H1 (cell line): ENCODE measurements around the gene CEACAM8. TPM values are rescaled to one million over a fixed set of nuclear protein-coding genes. Genes with fewer than 3 reads are reported as not detected.

Experiments used
- CTCF ChIA-PET: fragments of 300-600 bp; sonication (Branson Sonifier 250); formaldehyde crosslinking; loops from one replicate; lab custom pipeline; 2021; ENCODE audit not compliant: partially characterized antibody; lab: Charles Lee
- POLR2A ChIA-PET: fragments of 300-600 bp; sonication (Branson Sonifier 250); formaldehyde crosslinking; loops from one replicate; lab custom pipeline; 2021; ENCODE audit warnings: inconsistent platforms; ENCODE audit not compliant: partially characterized antibody; lab: Charles Lee
- DNase-seq, 2 experiments: peaks; one replicate each; pipeline versions ENCODE4 v3.0.0 to v3.0.0-alpha.2; 2010 to 2022; ENCODE audit warnings: low spot score in 2 of 2, low read depth in 1 of 2, mixed read lengths in 1 of 2
- FAIRE-seq: peaks from 2 replicates; lab custom pipeline; 2011; peaks lifted over from hg19 to GRCh38; lab: Jason Lieb, UNC
- H2AFZ ChIP-seq: 2 replicates; pipeline ENCODE4 v1.8.1; 2012; ENCODE audit warnings: low read length, inconsistent platforms
- H2AK5ac ChIP-seq: 2 replicates; pipeline ENCODE4 v1.6.1; 2013; ENCODE audit warnings: low read depth, low read length
- H2BK120ac ChIP-seq: replicated peaks from 2 replicates; pipeline ENCODE3; 2013; ENCODE audit warnings: low read depth, low read length, inconsistent platforms
- H2BK12ac ChIP-seq: 2 replicates; pipeline ENCODE4 v1.6.1; 2013; ENCODE audit warnings: low read depth, low read length
- H2BK15ac ChIP-seq: 2 replicates; pipeline ENCODE4 v1.6.1; 2013; ENCODE audit warnings: low read length
- H2BK20ac ChIP-seq: 2 replicates; pipeline ENCODE4 v1.6.1; 2013; ENCODE audit warnings: low read length
- H2BK5ac ChIP-seq: 2 replicates; pipeline ENCODE4 v1.6.1; 2013; ENCODE audit warnings: low read depth, low read length
- H3K14ac ChIP-seq: 2 replicates; pipeline ENCODE4 v1.6.1; 2013; ENCODE audit warnings: inconsistent platforms; ENCODE audit not compliant: insufficient read length
- H3K18ac ChIP-seq: 2 replicates; pipeline ENCODE4 v1.6.1; 2013; ENCODE audit warnings: low read length; ENCODE audit errors: extremely low read depth
- H3K23ac ChIP-seq: 2 replicates; pipeline ENCODE4 v1.6.1; 2013; ENCODE audit warnings: inconsistent platforms; ENCODE audit not compliant: insufficient read length
- H3K23me2 ChIP-seq: 2 replicates; pipeline ENCODE4 v1.6.1; 2013; ENCODE audit warnings: low read depth, low read length
- H3K27ac ChIP-seq: 2 replicates; pipeline ENCODE4 v1.6.1; 2011; ENCODE audit warnings: low read depth, low read length, inconsistent platforms
- H3K27me3 ChIP-seq, 4 experiments: replicated peaks in 1 of 4; 1 replicate in 1 of 4; 2 replicates in 3 of 4; pipeline versions ENCODE4 v1.6.1 to v1.8.1; 2011 to 2013; ENCODE audit warnings: low read length in 3 of 4, mild to moderate bottlenecking in 3 of 4, inconsistent platforms in 2 of 4, mixed read lengths in 2 of 4, moderate library complexity in 1 of 4; ENCODE audit not compliant: control insufficient read depth in 3 of 4, insufficient read depth in 3 of 4; ENCODE audit errors: extremely low read depth in 1 of 4
- H3K36me3 ChIP-seq, 4 experiments: 2 replicates each; pipeline versions ENCODE4 v1.6.1 to v1.8.1; 2011 to 2013; ENCODE audit warnings: mild to moderate bottlenecking in 4 of 4, low read length in 3 of 4, moderate library complexity in 2 of 4, control low read depth in 1 of 4, inconsistent platforms in 1 of 4; ENCODE audit not compliant: insufficient read depth in 4 of 4, control insufficient read depth in 2 of 4
- H3K4ac ChIP-seq: replicated peaks from 2 replicates; pipeline ENCODE3; 2013; ENCODE audit warnings: low read length, low read depth, mixed read lengths, inconsistent platforms; ENCODE audit not compliant: insufficient read length
- H3K4me1 ChIP-seq, 4 experiments: replicated peaks in 1 of 4; 1 replicate in 1 of 4; 2 replicates in 3 of 4; pipeline versions ENCODE4 v1.6.1 to v1.8.1; 2011 to 2013; ENCODE audit warnings: low read length in 3 of 4, inconsistent platforms in 2 of 4, mixed read lengths in 1 of 4; ENCODE audit not compliant: insufficient read depth in 4 of 4, control insufficient read depth in 3 of 4
- H3K4me2 ChIP-seq, 2 experiments: 2 replicates each; pipeline versions ENCODE4 v1.6.1 to v1.8.1; 2011 to 2013; ENCODE audit warnings: low read depth in 2 of 2, low read length in 2 of 2, control low read depth in 1 of 2, inconsistent platforms in 1 of 2, mild to moderate bottlenecking in 1 of 2; ENCODE audit not compliant: insufficient read depth in 1 of 2
- H3K4me3 ChIP-seq, 4 experiments: fragments of 200-600, 300-600 bp in 1 of 4; sonication (generic), shearing (Covaris generic), sonication (Bioruptor Twin) in 1 of 4; 2 replicates each; pipeline versions ENCODE4 v1.5.1 to v1.8.1; 2011 to 2016; ENCODE audit warnings: low read length in 4 of 4, low read depth in 3 of 4, control low read depth in 2 of 4, inconsistent platforms in 2 of 4, mild to moderate bottlenecking in 2 of 4, mixed read lengths in 1 of 4, moderate library complexity in 1 of 4; ENCODE audit not compliant: insufficient read depth in 2 of 4; ENCODE audit errors: extremely low read depth in 1 of 4
- H3K56ac ChIP-seq: replicated peaks from 2 replicates; pipeline ENCODE3; 2013; ENCODE audit warnings: low read depth, mild to moderate bottlenecking, mixed read lengths, low read length, inconsistent platforms; ENCODE audit not compliant: insufficient read length
- H3K79me1 ChIP-seq: 2 replicates; pipeline ENCODE4 v1.6.1; 2013; ENCODE audit warnings: low read depth, low read length, control low read depth
- H3K79me2 ChIP-seq, 2 experiments: 2 replicates each; pipeline versions ENCODE4 v1.6.1 to v1.8.1; 2012 to 2013; ENCODE audit warnings: low read length in 2 of 2, mild to moderate bottlenecking in 2 of 2, inconsistent platforms in 1 of 2; ENCODE audit not compliant: insufficient read depth in 2 of 2, control insufficient read depth in 1 of 2
- H3K9ac ChIP-seq, 4 experiments: replicated peaks in 1 of 4; 1 replicate in 1 of 4; 2 replicates in 3 of 4; pipeline versions ENCODE4 v1.6.1 to v1.8.1; 2011 to 2013; ENCODE audit warnings: low read depth in 3 of 4, low read length in 3 of 4, control low read depth in 2 of 4, mild to moderate bottlenecking in 2 of 4, moderate library complexity in 2 of 4, inconsistent platforms in 1 of 4; ENCODE audit errors: extremely low read depth in 1 of 4
- H3K9me3 ChIP-seq, 2 experiments: 2 replicates each; pipeline versions ENCODE4 v1.6.1 to v1.8.1; 2012 to 2013; ENCODE audit warnings: mild to moderate bottlenecking in 2 of 2, moderate library complexity in 2 of 2, control low read depth in 1 of 2, inconsistent platforms in 1 of 2, low read depth in 1 of 2, low read length in 1 of 2, mixed read lengths in 1 of 2; ENCODE audit not compliant: insufficient read depth in 2 of 2
- H4K20me1 ChIP-seq, 2 experiments: replicated peaks in 1 of 2; 2 replicates each; pipeline versions ENCODE3 to v1.8.1; 2011 to 2013; ENCODE audit warnings: inconsistent platforms in 2 of 2, low read length in 2 of 2, mild to moderate bottlenecking in 1 of 2; ENCODE audit not compliant: insufficient read depth in 2 of 2, control insufficient read depth in 1 of 2
- H4K5ac ChIP-seq: 2 replicates; pipeline ENCODE4 v1.6.1; 2013; ENCODE audit warnings: low read length, low read depth, mixed read lengths, inconsistent platforms; ENCODE audit not compliant: insufficient read length
- H4K8ac ChIP-seq: 2 replicates; pipeline ENCODE4 v1.8.0; 2013; ENCODE audit warnings: mild to moderate bottlenecking, moderate library complexity, low read length, inconsistent platforms; ENCODE audit not compliant: insufficient read depth; ENCODE audit errors: extremely low read depth
- H4K91ac ChIP-seq: replicated peaks from 2 replicates; pipeline ENCODE3; 2013; ENCODE audit warnings: low read length, mixed read lengths, inconsistent platforms; ENCODE audit not compliant: insufficient read length
- ASH2L ChIP-seq: fragments of 200-600, 300-600 bp; sonication (generic); IDR thresholded peaks from one replicate; pipeline ENCODE4 v1.7.1; 2017; ENCODE audit warnings: low read length
- CBX8 ChIP-seq: fragments of 300-800, 300-1000 bp; sonication (generic); IDR thresholded peaks from 2 replicates; pipeline ENCODE4 v1.7.1; 2016; ENCODE audit warnings: low read depth, low read length, borderline replicate concordance
- FOSL1 ChIP-seq: IDR thresholded peaks from 2 replicates; pipeline ENCODE4 v1.6.1; 2011; ENCODE audit warnings: mild to moderate bottlenecking, low read depth, low read length, moderate library complexity; ENCODE audit not compliant: insufficient read depth
- NANOG ChIP-seq: IDR thresholded peaks from 2 replicates; pipeline ENCODE4 v1.6.1; 2011; ENCODE audit warnings: low read length, low read depth, mild to moderate bottlenecking, inconsistent platforms; ENCODE audit not compliant: insufficient read depth, poor library complexity, severe bottlenecking
- SP1 ChIP-seq: IDR thresholded peaks from 2 replicates; pipeline ENCODE4 v1.6.1; 2011; ENCODE audit warnings: low read depth, low read length
- SP4 ChIP-seq: IDR thresholded peaks from 2 replicates; pipeline ENCODE4 v1.6.1; 2012; ENCODE audit warnings: low read length, inconsistent platforms
- TAF7 ChIP-seq: optimal IDR thresholded peaks from 2 replicates; pipeline ENCODE3; 2011; ENCODE audit warnings: low read depth, mild to moderate bottlenecking, inconsistent platforms, low read length, moderate library complexity, borderline replicate concordance
- WGBS, 2 experiments: shearing (Covaris generic) in 1 of 2; methylation state at CpG; one replicate each; pipeline versions ENCODE4 v1.1.6 to v1.1.7; 2013 to 2015; ENCODE audit warnings: low lambda C conversion rate in 2 of 2, mixed read lengths in 2 of 2, inconsistent platforms in 1 of 2, low coverage in 1 of 2, missing lambda C conversion rate in 1 of 2; ENCODE audit not compliant: insufficient replicate concordance in 2 of 2, insufficient coverage in 1 of 2, insufficient read length in 1 of 2; ENCODE audit errors: extremely low coverage in 1 of 2, missing lambda C conversion rate in 1 of 2; 5-methylcytosine and 5-hydroxymethylcytosine counted together
- polyA plus RNA-seq, 7 experiments: library from polyadenylated mRNA; depleted of rRNA in 3 of 7; stranded (reverse) in 5 of 7; unstranded in 2 of 7; fragments of >200 nt in 5 of 7; fragments of 200-250 nt in 2 of 7; gene quantifications; 1 replicate in 5 of 7; 2 replicates in 1 of 7; 4 replicates in 1 of 7; pipeline versions ENCODE4 v1.2.1 to v1.2.3, GENCODE V29; 2011 to 2013; ENCODE audit warnings: missing spikeins in 2 of 7, mixed read lengths in 2 of 7
- total RNA-seq: library from RNA; stranded (reverse); fragmentation: NEBNext Ultra II Directional; extraction: Animal tissue kit (Norgen Biotek cat#: 25700); gene quantifications from 2 replicates; pipeline ENCODE4 v1.2.1, GENCODE V29; 2021
- TF ChIP-seq, protein P1 (sequence below): IDR thresholded peaks from 2 replicates; pipeline ENCODE4 v1.6.1; 2012; ENCODE audit warnings: inconsistent platforms

The CEACAM8 gene
- total and polyA plus RNA-seq, 2 of the 8 experiments (the other 6 are each of a cell fraction or from before 2014, with no cell fraction given), result not detected

DNA sequence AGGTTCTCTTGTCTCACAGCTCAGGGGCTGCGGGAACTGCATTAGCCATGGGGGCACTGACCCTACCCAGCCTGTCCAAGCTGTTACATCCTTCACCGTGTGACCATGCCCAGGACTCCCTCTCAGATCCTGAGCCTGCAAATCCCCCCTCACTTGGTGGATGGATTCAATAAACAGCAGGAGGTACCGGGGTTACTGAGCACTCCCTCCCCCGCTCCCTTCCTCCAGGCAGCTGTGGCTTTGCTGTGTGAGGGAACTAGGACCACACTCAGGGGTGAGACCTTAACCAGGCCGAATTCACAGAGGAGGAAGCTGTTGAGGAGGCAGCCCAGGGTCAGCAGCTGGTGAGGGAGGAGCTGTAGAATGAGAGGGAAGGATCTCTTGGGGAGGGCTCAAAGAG lies 39.4 kb downstream of the CEACAM8 start:
- H3K4me2 ChIP-seq, result peak overlapping the region; percentile 11 to 27; a peak in 2 of 4 replicates
- H2BK20ac ChIP-seq, result no peak overlapping the region
- no peak overlapping the region for H2AK5ac ChIP-seq
- no peaks in the 10 kb centered on the region for H3K36me3 ChIP-seq
- H3K23ac ChIP-seq, result no peak overlapping the region
- no peak overlapping the region for H3K18ac ChIP-seq
- peaks cover 5 to 19% (median 12%) of the 10 kb centered on the region in 4 experiments for H3K4me1 ChIP-seq
- no peak overlapping the region for H4K8ac ChIP-seq
- no peaks in the 10 kb centered on the region for H3K79me2 ChIP-seq
- DNase-seq, result no peak
- H3K27me3 ChIP-seq, result no peaks in the 10 kb centered on the region; a peak in 2 of 7 replicates
- no peak overlapping the region for H4K5ac ChIP-seq
- WGBS, 2 experiments, result 81% methylated on average over 5 of the region's 5 CpGs; no CpG with 5 or more reads in 1 of the 2 experiments
- H2BK120ac ChIP-seq, result no peak overlapping the region
- no peaks in the 10 kb centered on the region for H4K20me1 ChIP-seq
- ChIA-PET POLR2A (no interaction called here), CTCF (interaction anchor here (0.5 to 2.9 kb wide), 10 partner anchors 8 to 447 kb away, joined by 3 to 16 read pairs (median 6); no protein-coding TSS in a partner anchor)
- TF ChIP-seq, protein P1, sequence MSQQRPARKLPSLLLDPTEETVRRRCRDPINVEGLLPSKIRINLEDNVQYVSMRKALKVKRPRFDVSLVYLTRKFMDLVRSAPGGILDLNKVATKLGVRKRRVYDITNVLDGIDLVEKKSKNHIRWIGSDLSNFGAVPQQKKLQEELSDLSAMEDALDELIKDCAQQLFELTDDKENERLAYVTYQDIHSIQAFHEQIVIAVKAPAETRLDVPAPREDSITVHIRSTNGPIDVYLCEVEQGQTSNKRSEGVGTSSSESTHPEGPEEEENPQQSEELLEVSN, result no peak
- TF ChIP-seq ASH2L (peak; percentile 23), TAF7 (no peak), NANOG (no peak), SP4 (no peak), SP1 (0 out of 2 replicates have a peak, but pooled peaks have one; percentile 13), FOSL1 (no peak), CBX8 (no peak)
- H4K91ac ChIP-seq, result no peak overlapping the region
- H3K27ac ChIP-seq, result no peak overlapping the region
- no peak overlapping the region for H3K9ac ChIP-seq
- no peak overlapping the region for H3K56ac ChIP-seq
- no peak overlapping the region for H3K4me3 ChIP-seq
- no peak overlapping the region for H3K14ac ChIP-seq
- H2AFZ ChIP-seq, result no peak overlapping the region
- no peak for FAIRE-seq
- H2BK12ac ChIP-seq, result no peak overlapping the region; the same call in 1 of the 2 replicates
- H2BK5ac ChIP-seq, result no peak overlapping the region
- no peak overlapping the region for H2BK15ac ChIP-seq
- no peak overlapping the region for H3K4ac ChIP-seq
- H3K79me1 ChIP-seq, result no peaks in the 10 kb centered on the region
- no peaks in the 10 kb centered on the region for H3K23me2 ChIP-seq
- H3K9me3 ChIP-seq, result peaks cover 3 to 6% of the 10 kb centered on the region in 2 experiments; a peak in 1 of 4 replicates
